Breast epithelium (tissue), 3 donors: ENCODE results near the gene SIX3.

ENCODE experiments used
- POLR2AphosphoS5 ChIP-seq, 3 donors: sonication (generic); formaldehyde crosslinking; IDR thresholded peaks; one replicate each; pipeline ENCODE4 v1.6.1; 2017; ENCODE audit warnings: antibody characterized with exemption in 3 of 3
- TF ChIP-seq, protein P1 (sequence below), 3 donors: fragments of 450-650 bp; IDR thresholded peaks; one replicate each; pipeline ENCODE4 v1.5.1; 2016 to 2017; ENCODE audit warnings: antibody characterized with exemption in 3 of 3, mild to moderate bottlenecking in 3 of 3, moderate library complexity in 3 of 3

DNA sequence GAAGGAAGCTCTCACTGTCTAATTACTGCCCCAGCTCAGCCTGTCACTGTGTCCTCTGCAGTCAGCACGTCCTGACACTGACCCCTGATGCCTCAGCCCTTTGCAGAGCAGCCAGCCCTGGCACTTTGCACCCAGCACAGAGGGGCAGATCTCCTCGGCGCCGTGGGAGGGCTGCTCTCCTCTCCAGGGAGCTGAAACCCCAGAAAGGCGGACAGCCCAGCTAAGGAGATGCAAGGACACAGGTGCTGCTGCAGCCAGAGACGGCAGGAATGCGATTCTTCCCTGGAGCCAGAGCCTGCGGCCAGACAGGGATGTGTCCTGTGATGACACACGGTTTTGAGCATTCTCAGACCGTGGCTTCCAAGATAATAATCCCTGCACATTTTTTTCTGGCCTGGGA lies 34.5 kb upstream of the SIX3 start:
- TF ChIP-seq, protein P1, sequence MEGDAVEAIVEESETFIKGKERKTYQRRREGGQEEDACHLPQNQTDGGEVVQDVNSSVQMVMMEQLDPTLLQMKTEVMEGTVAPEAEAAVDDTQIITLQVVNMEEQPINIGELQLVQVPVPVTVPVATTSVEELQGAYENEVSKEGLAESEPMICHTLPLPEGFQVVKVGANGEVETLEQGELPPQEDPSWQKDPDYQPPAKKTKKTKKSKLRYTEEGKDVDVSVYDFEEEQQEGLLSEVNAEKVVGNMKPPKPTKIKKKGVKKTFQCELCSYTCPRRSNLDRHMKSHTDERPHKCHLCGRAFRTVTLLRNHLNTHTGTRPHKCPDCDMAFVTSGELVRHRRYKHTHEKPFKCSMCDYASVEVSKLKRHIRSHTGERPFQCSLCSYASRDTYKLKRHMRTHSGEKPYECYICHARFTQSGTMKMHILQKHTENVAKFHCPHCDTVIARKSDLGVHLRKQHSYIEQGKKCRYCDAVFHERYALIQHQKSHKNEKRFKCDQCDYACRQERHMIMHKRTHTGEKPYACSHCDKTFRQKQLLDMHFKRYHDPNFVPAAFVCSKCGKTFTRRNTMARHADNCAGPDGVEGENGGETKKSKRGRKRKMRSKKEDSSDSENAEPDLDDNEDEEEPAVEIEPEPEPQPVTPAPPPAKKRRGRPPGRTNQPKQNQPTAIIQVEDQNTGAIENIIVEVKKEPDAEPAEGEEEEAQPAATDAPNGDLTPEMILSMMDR (IDR thresholded peaks at IDR 0.05): no peak
- TF ChIP-seq POLR2AphosphoS5 (IDR thresholded peaks at IDR 0.05): no peak
